Panc1 (cell line): ENCODE data around the gene CTRB1. TPM values are rescaled to one million over a fixed set of nuclear protein-coding genes. Genes with fewer than 3 reads are reported as not detected.
A peak's percentile ranks its signal among the peaks of the same experiment; 100 is the strongest.

Experiments used
- ATAC-seq: fragments of 200-7000 bp; cut with Tn5 transposase; 2 replicates; pipeline ENCODE4 v1.9.1; 2020; ENCODE audit warnings: mild to moderate bottlenecking, moderate library complexity
- BruUV-seq: library from RNA; stranded (reverse); fragments of 400-500 nt; replicated peaks from 2 replicates; lab custom pipeline; 2021; lab: Mats Ljungman, UMichigan
- CTCF ChIA-PET: fragments of 300-600 bp; sonication (Branson Sonifier 250); formaldehyde crosslinking; loops from one replicate; lab custom pipeline; 2022; ENCODE audit warnings: antibody characterized with exemption; lab: Charles Lee
- POLR2A ChIA-PET: fragments of 300-600 bp; sonication (Branson Sonifier 250); formaldehyde crosslinking; loops from one replicate; lab custom pipeline; 2022; ENCODE audit warnings: antibody characterized with exemption; lab: Charles Lee
- DNase-seq: peaks from one replicate; pipeline ENCODE4 v3.0.0-alpha.2; 2010; ENCODE audit warnings: low read depth, low spot score
- H3K27ac ChIP-seq: 2 replicates; pipeline ENCODE4 v1.5.1; 2011; ENCODE audit warnings: mild to moderate bottlenecking, low read length, inconsistent platforms
- H3K27me3 ChIP-seq: fragments of 200-500 bp; sonication (Bioruptor generic); 2 replicates; pipeline ENCODE4 v1.6.0; 2014; ENCODE audit warnings: low read length, inconsistent platforms; ENCODE audit not compliant: control insufficient read depth, insufficient read depth
- H3K36me3 ChIP-seq: fragments of 200-500 bp; sonication (Bioruptor generic); 2 replicates; pipeline ENCODE4 v1.5.1; 2014; ENCODE audit warnings: inconsistent platforms, mild to moderate bottlenecking, low read length, moderate library complexity; ENCODE audit not compliant: control insufficient read depth, insufficient read depth
- H3K4me1 ChIP-seq: 2 replicates; pipeline ENCODE4 v1.5.1; 2011; ENCODE audit warnings: inconsistent platforms, mild to moderate bottlenecking, low read length, moderate library complexity; ENCODE audit not compliant: control insufficient read depth, insufficient read depth
- H3K4me3 ChIP-seq, 2 experiments: 2 replicates each; pipeline ENCODE4 v1.5.1; 2011 to 2012; ENCODE audit warnings: low read depth in 2 of 2, low read length in 2 of 2, mild to moderate bottlenecking in 2 of 2, inconsistent platforms in 1 of 2, moderate library complexity in 1 of 2
- H3K9me3 ChIP-seq: fragments of 200-500 bp; sonication (Bioruptor generic); 2 replicates; pipeline ENCODE4 v1.5.1; 2014; ENCODE audit warnings: low read depth, mild to moderate bottlenecking, inconsistent platforms, low read length, moderate library complexity; ENCODE audit not compliant: control insufficient read depth, insufficient read depth
- CTCF ChIP-seq: fragments of 450-650 bp; IDR thresholded peaks from 2 replicates; pipeline ENCODE4 v1.5.1; 2017; ENCODE audit warnings: mild to moderate bottlenecking
- POLR2AphosphoS5 ChIP-seq: IDR thresholded peaks from 2 replicates; pipeline ENCODE4 v1.6.1; 2012; ENCODE audit warnings: mild to moderate bottlenecking, low read depth, low read length, moderate library complexity
- SIN3A ChIP-seq: IDR thresholded peaks from 2 replicates; pipeline ENCODE4 v1.6.1; 2012; ENCODE audit warnings: low read depth, mild to moderate bottlenecking, low read length, moderate library complexity, borderline replicate concordance; ENCODE audit not compliant: insufficient read depth
- TCF7L2 ChIP-seq: IDR thresholded peaks from 2 replicates; pipeline ENCODE4 v1.6.1; 2011; ENCODE audit warnings: mild to moderate bottlenecking, low read depth, low read length, inconsistent platforms
- in situ Hi-C: cut with HindIII; loops from 2 replicates; pipeline ENCODE4 v1.10.0; 2016; ENCODE audit warnings: low sequenced_read_pairs, low pct_unique_long_range_greater_than_20kb
- intact Hi-C: fragments of 100-400 bp; cut with micrococcal nuclease; formaldehyde crosslinking; loops from one replicate; pipeline ENCODE4 v1.10.0; 2022; ENCODE audit not compliant: unreplicated experiment
- total RNA-seq: library from RNA; stranded (reverse); gene quantifications from one replicate; pipeline ENCODE4 v1.2.1, GENCODE V29; 2021; ENCODE audit not compliant: unreplicated experiment
- TF ChIP-seq, protein P1 (sequence below), 2 experiments: IDR thresholded peaks; 2 replicates each; pipeline ENCODE4 v1.6.1; 2011 to 2012; ENCODE audit warnings: low read depth in 2 of 2, control low read depth in 1 of 2, low read length in 1 of 2, mild to moderate bottlenecking in 1 of 2, moderate library complexity in 1 of 2; ENCODE audit not compliant: insufficient read depth in 1 of 2

The CTRB1 gene
- total RNA-seq, 1 experiment from 2014 or later: 2.7 TPM

GRCh38 chr16:75251280-75252048 lies 32.7 kb downstream of the CTRB1 start, which contains the start of gene BCAR1:
BCAR1 (minus strand) TSS chr16:75251624; CDS start chr16:75251482, 142 bp downstream.
- no peak for TF ChIP-seq POLR2AphosphoS5
- no peak for TF ChIP-seq TCF7L2
- TF ChIP-seq CTCF: no peak; the same call in 1 of the 2 replicates
- TF ChIP-seq, protein P1, sequence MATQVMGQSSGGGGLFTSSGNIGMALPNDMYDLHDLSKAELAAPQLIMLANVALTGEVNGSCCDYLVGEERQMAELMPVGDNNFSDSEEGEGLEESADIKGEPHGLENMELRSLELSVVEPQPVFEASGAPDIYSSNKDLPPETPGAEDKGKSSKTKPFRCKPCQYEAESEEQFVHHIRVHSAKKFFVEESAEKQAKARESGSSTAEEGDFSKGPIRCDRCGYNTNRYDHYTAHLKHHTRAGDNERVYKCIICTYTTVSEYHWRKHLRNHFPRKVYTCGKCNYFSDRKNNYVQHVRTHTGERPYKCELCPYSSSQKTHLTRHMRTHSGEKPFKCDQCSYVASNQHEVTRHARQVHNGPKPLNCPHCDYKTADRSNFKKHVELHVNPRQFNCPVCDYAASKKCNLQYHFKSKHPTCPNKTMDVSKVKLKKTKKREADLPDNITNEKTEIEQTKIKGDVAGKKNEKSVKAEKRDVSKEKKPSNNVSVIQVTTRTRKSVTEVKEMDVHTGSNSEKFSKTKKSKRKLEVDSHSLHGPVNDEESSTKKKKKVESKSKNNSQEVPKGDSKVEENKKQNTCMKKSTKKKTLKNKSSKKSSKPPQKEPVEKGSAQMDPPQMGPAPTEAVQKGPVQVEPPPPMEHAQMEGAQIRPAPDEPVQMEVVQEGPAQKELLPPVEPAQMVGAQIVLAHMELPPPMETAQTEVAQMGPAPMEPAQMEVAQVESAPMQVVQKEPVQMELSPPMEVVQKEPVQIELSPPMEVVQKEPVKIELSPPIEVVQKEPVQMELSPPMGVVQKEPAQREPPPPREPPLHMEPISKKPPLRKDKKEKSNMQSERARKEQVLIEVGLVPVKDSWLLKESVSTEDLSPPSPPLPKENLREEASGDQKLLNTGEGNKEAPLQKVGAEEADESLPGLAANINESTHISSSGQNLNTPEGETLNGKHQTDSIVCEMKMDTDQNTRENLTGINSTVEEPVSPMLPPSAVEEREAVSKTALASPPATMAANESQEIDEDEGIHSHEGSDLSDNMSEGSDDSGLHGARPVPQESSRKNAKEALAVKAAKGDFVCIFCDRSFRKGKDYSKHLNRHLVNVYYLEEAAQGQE (IDR thresholded peaks at IDR 0.05; ENCODE audit: insufficient read depth in 1 of 2, low read depth in 2 of 2, low read length in 1 of 2): no peak
- TF ChIP-seq SIN3A: no peak; the same call in 1 of the 2 replicates
- no TSS peak for BruUV-seq
- ChIA-PET POLR2A (interaction anchor here (0.5 kb wide), 1 partner anchor 1964 kb away, joined by 5 read pairs; no protein-coding TSS in a partner anchor), CTCF (no interaction called here)
- peaks cover 70% of the 10 kb centered on the region for H3K4me1 ChIP-seq
- H3K27ac ChIP-seq: peak within 1 kb of the TSS; percentile 95
- no peaks in the 10 kb centered on the region for H3K9me3 ChIP-seq
- intact Hi-C loops: no loop called here
- peak within 1 kb of the TSS; percentile 70 to 78 for H3K4me3 ChIP-seq
- ATAC-seq (peak; percentile 77), DNase-seq (no peak)
- no peaks in the 10 kb centered on the region for H3K36me3 ChIP-seq
- no peaks in the 10 kb centered on the region for H3K27me3 ChIP-seq
- in situ Hi-C loops: no loop called here

- H3K4me1 ChIP-seq: peaks cover 69% of the 10 kb centered on the region
- POLR2A ChIA-PET: interaction anchor here (0.6 kb wide), 1 partner anchor 289 kb away, joined by 7 read pairs; no protein-coding TSS in a partner anchor
- no peaks in the 10 kb centered on the region for H3K27me3 ChIP-seq
- intact Hi-C loops (no loop called here), in situ Hi-C loops (no loop called here)
- peak overlapping the region; percentile 94 for H3K27ac ChIP-seq
- ATAC-seq (peak; percentile 1), DNase-seq (no peak)
- BruUV-seq: no TSS peak
- no peaks in the 10 kb centered on the region for H3K36me3 ChIP-seq
- H3K4me3 ChIP-seq: peak overlapping the region; percentile 19 to 24; a peak in 2 of 4 replicates
- TF ChIP-seq POLR2AphosphoS5: no peak
- TF ChIP-seq TCF7L2: no peak
- TF ChIP-seq CTCF: no peak
- TF ChIP-seq SIN3A: no peak
- TF ChIP-seq, protein P1 (IDR thresholded peaks at IDR 0.05; ENCODE audit: insufficient read depth in 1 of 2, low read depth in 2 of 2, low read length in 1 of 2): no peak
- no peaks in the 10 kb centered on the region for H3K9me3 ChIP-seq
- CTCF ChIA-PET: no interaction called here
Measured at GRCh38 chr16:75252049-75252864, 33.5 kb downstream of the CTRB1 start.
